Measurements from ENCODE around the gene TKTL1.
"Not testable (repeated sequence)": the region's sequence is repeated elsewhere in the genome, so short reads cannot be mapped to it uniquely, and the experiment has no call there.

TKTL1 gene, protein sequence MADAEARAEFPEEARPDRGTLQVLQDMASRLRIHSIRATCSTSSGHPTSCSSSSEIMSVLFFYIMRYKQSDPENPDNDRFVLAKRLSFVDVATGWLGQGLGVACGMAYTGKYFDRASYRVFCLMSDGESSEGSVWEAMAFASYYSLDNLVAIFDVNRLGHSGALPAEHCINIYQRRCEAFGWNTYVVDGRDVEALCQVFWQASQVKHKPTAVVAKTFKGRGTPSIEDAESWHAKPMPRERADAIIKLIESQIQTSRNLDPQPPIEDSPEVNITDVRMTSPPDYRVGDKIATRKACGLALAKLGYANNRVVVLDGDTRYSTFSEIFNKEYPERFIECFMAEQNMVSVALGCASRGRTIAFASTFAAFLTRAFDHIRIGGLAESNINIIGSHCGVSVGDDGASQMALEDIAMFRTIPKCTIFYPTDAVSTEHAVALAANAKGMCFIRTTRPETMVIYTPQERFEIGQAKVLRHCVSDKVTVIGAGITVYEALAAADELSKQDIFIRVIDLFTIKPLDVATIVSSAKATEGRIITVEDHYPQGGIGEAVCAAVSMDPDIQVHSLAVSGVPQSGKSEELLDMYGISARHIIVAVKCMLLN

DNA sequence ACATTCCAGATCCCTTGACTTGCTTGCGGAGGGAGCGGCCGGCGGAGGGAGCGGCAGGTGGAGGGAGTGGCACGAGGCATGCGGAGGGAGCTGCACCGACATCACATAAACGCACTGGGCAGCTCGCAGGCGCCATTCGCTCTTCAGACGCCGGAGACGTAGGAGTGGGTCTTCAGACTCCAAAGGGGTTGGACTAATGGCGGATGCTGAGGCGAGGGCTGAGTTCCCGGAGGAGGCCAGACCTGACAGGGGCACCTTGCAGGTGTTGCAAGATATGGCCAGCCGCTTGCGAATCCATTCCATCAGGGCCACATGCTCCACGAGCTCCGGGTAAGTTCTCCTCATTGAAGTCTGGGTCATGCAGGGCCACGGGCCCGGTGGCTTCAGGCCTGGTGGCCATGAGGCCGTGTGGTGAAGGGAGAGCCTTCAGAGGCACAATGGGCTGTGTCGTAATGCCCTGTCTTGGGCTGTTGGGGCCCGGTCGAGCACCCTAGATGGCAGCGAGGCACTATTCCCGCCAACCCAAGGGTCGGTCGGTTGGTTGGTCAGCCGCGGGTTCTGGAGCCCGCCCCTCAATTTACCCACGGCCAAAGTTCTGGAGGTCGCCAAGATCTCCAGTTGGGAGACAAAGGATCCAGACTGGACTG lies at the start of gene TKTL1:
TSS of gene TKTL1 (plus strand) at position 132 of the 647 bp plus-strand sequence. CDS start at position 197, 65 bp downstream.
- no peak for DNase-seq

DNA sequence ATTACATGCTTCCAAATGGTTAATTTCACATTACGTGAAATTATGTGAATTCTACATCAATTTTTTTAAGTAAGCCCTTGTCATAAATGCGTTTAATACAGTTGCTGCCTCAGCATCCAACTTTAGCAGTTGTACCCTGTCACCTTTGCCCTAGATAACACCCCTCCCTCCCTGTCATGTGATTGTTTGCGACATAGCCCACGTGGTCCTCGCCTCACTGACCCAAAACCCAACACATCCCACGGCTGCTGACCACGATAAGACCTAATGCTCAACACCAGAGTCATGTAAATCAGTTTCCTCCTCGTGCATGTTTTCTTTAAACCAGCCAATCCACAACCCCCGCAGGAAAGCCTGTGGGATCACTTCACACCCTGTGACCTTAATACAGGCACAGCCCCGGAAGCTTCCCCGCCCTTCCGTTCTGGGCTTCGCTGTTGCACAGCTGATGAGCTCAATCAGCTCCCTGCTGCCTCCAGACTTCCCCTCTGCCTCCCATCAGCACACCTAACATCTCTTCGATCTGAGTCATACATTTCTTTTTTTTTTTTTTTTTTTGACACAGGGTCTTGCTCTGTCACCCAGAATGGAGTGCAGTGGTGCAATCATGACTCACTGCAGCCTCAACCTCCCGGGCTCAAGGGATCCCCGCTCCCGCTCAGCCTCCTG lies 48.1 kb upstream of the TKTL1 start:
- DNase-seq, result not testable (repeated sequence)

DNA sequence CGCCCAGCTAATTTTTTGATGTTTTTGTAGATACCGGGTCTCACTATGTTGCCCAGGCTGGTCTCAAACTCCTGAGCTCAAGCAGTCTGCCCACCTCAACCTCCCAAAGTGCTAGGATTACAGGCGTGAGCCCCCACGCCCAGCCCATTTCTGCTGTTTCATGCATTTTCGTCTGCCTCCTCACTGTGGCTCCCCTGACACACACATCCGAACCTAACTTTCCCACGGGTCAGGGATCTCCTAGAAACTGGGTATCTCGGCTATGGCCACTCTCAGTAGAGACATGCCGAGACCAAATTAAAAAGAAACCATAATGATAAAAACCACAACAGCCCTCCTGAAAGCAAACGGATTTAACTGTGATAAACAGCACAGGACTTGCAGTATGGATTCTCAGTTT lies 47.5 kb upstream of the TKTL1 start:
- not testable (repeated sequence) for DNase-seq

DNA sequence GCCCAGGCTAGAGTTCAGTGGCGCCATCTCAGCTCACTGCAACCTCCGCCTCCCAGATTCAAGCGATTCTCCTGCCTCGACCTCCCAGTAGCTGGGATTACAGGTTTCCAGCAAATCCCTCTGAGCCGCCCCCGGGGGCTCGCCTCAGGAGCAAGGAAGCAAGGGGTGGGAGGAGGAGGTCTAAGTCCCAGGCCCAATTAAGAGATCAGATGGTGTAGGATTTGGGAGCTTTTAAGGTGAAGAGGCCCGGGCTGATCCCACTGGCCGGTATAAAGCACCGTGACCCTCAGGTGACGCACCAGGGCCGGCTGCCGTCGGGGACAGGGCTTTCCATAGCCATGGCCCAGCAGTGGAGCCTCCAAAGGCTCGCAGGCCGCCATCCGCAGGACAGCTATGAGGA lies 38.3 kb upstream of the TKTL1 start, which contains the start of gene OPN1MW3:
TSS of gene OPN1MW3 (plus strand) at position 301 of the 400 bp plus-strand sequence. CDS start at position 339, 38 bp downstream.
- DNase-seq, result not testable (repeated sequence)

DNA sequence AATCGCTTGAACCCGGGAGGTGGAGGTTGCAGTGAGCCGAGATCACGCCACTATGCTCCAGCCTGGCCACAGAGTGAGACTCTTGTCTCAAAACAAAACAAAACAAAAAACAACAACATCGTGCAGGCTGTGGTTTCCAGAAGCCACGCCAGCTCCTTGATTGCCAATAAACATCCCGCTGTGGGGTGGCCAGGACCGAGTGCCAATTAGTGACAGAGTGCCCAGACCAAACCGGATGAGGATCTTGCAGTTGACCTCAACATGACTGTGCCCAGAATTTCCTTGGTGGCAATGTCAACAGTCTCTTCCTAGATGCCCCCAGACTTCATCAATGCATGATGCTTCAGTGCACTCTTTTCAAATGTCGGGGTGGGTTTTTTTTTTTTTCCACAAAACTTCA lies 36.9 kb upstream of the TKTL1 start:
- DNase-seq, result not testable (repeated sequence)

DNA sequence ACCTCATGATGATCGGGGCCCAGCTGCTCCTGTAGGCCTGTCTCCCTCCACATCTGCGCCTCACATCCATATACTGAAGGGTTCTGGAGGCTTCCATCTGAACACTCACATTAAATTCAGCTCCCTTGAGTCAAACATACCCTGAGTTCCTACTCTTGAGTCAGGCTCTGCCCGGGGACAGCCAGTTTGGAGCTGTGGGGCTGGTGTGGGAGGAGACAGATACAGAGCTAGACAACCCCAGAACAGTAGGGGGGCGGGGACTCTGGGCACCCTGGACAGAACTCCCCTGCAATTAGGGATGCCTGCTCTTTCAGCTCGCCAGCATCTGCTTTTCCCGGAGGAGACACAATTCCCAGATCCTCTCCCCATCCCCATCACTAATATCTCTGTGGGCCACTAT lies 32.5 kb upstream of the TKTL1 start:
- DNase-seq, result not testable (repeated sequence)

DNA sequence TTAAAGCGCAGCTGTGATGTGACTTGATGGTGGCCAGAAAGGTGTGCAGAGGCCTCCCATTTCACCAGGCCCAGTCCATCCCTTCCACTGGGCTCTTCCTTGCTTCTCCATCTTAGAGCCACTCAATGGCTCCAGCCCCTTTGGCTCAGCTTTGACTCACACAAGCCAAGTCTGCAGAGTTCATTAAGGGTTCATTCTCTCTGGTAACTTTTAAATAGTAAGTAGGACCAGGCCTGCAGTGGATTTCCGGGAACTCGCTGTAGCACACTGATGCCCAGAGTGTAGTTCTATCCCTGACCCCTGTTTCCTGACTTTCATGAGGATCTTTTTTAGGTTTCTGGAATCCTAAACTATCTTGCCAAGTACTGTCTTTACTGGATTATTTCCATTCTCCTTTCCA lies 26.4 kb upstream of the TKTL1 start:
- DNase-seq, result not testable (repeated sequence)

DNA sequence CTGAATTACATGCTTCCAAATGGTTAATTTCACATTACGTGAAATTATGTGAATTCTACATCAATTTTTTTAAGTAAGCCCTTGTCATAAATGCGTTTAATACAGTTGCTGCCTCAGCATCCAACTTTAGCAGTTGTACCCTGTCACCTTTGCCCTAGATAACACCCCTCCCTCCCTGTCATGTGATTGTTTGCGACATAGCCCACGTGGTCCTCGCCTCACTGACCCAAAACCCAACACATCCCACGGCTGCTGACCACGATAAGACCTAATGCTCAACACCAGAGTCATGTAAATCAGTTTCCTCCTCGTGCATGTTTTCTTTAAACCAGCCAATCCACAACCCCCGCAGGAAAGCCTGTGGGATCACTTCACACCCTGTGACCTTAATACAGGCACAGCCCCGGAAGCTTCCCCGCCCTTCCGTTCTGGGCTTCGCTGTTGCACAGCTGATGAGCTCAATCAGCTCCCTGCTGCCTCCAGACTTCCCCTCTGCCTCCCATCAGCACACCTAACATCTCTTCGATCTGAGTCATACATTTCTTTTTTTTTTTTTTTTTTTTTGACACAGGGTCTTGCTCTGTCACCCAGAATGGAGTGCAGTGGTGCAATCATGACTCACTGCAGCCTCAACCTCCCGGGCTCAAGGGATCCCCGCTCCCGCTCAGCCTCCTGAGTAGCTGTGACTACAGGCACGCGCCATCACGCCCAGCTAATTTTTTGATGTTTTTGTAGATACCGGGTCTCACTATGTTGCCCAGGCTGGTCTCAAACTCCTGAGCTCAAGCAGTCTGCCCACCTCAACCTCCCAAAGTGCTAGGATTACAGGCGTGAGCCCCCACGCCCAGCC lies 10.9 kb upstream of the TKTL1 start:
- not testable (repeated sequence) for DNase-seq

DNA sequence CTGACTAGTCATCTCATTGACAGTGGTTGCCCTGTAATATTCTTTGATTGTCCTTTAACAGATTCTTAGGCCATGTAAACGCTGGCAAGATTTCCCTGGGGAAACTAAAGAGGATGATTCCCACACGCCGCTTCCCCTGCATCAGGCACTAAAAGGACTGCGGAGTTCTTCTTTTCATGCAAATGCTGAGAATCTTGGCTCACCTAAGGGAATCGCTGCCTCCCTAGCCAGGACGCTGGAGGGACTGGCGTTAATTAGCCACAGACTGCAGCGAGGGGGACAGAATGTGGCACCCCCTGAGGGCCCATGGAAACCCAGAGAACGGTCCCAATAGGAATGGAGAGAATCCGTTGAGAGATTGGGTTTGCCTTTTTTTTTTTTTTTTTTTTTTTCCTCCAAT lies 9.2 kb upstream of the TKTL1 start:
- DNase-seq, result not testable (repeated sequence)

DNA sequence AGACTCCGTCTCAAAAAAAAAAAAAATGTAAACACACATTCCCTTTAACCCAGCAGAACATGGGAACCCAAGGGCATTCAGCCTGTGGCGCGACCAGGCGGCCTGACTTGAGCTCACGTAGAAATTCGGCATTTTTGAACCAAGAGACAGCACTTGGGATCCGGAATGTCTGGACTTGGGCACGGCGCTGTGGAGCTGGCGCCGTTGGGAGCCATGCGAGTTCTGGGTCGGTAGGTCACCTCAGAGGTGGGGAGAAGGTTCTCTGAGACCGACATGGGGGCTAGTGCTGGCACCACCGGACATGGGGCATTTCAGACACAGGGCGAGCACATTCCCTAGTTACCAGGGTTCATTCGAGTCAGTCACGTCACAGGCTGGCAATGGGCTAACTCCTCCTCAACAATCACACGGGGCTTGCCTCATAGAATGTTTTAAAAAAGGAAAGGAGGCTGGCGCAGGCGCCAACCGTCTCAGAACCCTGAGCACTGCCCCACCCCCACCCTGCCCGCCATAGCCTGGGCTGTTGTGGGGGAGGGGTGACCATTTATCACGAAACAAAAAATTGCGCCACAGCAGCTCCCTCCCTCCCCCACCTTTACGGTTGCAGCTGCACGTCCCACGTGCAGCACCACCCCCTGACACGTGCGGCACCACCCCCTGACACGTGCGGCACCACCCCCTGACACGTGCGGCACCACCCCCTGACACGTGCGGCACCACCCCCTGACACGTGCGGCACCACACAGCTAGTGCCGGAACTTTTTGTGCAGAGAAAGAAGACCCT lies 612 bp upstream of the TKTL1 start, which contains the start of gene TEX28:
TSS of gene TEX28 (minus strand) at position 334 of the 784 bp plus-strand sequence. CDS start 3,007 bp downstream, outside the sequence.
- DNase-seq, result no peak

DNA sequence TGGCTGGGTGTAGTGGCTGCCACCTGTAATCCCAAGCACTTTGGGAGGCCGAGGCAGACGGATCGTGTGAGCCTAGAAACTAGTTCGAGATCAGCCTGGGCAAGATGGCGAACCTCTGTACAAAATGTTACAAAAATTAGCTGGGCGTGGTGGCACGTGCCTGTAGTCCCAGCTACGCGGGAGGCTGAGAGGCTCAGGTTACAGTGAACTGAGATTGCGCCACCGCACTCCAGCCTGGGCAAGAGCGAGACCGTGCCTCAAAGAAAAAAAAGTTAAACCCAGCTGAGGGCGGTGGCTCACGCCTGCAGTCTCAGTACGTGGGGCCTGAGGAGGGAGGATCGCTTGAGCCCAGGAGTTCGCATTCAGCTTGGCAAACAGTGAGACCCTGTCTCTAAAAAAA lies 1.1 kb downstream of the TKTL1 start:
- no peak for DNase-seq

DNA sequence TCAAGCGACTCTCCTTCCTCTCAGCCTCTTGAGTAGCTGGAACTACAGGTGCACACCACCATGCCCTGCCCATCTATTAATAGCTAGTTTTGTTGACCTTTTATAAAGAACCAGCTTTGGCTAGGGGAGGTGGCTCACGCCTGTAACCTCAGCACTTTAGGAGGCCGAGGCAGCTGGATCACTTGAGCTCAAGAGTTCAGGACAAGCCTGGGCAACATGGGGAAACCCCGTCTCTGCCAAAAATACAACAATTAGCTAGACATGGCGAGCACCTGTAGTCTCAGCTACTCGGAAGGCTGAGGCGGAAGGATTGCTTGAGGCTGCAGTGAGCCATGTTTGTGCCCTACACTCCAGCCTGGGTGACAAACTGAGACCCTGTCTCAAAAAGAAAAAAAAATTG lies 2.7 kb downstream of the TKTL1 start:
- DNase-seq, result no peak

DNA sequence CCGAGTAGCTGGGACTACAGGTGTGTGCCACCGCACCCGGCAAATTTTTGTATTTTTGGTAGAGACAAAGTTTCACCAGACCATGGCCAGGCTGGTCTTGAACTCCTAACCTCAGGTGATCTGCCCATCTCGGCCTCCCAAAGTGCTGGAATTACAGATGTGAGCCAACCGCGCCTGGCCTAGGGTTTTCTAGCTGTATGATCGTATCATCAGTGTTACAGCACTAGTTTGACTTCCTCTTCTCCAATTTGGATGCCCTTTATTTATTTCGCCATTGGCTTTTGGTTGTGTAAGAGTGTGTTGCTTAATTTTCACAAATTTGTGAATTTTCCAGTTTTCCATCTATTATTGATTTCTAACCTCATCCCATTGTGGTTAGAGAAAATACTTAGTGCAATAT lies 5.2 kb downstream of the TKTL1 start:
- DNase-seq, result no peak

DNA sequence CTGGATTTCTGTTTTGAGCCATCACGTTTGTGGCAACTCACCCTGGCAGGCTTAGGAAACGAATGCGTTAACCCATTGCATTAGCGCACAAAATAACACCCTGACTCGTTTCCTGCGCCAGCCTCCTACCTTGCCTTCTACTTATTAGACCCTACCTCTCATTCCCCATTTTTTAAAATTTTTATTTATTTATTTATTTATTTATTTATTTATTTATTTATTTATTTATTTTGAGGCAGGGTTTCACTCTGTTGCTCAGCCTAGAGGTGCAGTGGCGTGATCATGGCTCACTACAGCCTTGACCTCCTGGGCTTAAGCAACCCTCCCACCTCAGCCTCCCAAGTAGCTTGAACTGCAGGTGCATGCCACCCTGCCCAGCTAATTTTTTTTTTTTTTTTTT lies 7.4 kb downstream of the TKTL1 start:
- DNase-seq, result not testable (repeated sequence)

DNA sequence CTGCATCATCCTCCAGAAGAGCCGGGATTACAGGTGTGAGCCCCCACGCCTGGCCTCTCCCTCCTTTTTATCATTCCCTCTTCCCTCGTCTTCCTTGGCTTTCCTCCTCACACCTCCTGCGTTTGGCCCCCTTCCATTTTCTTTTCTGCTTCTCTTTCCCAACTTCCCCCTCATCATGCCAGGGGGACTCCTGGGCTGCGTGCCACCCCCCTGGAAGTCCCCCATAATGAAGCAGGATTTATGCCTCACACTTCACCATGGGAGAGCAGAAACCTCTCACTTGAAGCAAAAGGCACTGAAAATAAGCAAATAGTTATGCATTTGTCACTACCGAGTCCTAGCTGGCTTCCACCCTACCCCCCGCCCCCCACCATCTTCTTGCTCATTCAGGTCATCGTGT lies 7.9 kb downstream of the TKTL1 start:
- no peak for DNase-seq

DNA sequence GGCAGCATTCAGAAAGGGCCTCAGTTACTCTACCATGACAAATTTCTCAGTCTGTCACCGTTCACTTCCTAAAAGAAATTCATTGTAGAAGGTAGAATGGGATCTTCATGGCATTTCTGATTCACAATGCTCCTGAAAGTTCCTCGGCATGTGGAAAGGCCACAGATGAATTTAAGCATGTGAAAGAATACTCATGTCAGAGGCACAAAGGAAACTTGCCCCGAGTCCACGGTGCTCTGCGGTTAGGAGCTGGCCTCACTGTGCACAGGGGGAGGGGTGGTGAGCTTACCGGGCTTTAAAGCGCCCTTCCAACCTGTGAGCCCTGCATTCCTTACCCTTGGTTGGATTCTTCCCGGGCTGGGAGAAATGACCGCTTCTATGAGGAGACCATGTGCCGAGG lies 9.3 kb downstream of the TKTL1 start:
- no peak for DNase-seq

DNA sequence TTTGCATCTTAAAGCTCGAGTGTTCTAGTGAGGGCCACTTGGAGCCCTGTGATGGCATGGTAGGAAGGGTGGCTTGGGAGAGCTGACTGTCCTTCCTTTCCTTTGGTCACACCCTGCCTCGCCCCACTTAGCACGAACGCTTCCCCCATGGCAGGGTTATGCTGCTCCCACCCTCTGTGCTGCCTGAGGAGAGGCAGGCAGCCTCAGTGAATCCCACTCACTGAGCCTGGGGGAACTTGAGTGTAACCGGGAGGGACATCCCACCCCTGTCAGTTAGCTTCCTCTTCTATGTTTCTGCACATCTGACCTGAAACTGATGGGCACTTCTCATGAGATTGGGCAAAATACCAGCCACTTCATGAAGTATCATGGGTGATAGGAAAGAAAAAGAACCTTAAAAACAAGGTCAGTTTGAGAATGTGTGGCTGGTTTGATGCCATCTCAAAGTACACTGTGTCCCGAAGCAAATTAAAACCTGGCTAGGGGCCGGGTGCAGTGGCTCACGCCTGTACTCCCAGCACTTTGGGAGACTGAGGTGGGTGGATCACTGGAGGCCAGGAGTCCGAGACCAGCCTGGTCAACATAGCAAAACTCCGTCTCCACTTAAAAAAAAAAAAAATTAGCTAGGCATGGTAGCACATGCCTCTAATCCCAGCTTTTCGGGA lies 10.1 kb downstream of the TKTL1 start:
- no peak for DNase-seq

DNA sequence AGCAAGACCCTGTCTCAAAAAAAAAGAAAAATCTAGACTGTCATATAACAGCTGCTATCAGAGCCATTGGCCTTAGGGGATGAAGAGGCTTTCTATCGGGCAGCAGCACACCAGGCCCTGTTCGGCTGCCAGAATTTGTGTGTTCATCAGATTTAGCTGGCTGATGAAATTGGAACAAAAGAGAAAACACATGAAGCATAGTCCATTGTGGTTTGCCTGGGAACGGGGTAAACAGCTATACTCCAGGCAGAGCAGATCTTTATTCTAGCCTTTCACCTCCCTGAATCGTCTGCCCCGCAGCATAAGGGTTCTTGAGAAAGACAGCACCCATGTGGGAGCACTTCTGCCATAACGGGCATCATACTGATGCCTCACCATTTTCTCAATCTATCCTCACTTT lies 11.6 kb downstream of the TKTL1 start:
- DNase-seq, result no peak

DNA sequence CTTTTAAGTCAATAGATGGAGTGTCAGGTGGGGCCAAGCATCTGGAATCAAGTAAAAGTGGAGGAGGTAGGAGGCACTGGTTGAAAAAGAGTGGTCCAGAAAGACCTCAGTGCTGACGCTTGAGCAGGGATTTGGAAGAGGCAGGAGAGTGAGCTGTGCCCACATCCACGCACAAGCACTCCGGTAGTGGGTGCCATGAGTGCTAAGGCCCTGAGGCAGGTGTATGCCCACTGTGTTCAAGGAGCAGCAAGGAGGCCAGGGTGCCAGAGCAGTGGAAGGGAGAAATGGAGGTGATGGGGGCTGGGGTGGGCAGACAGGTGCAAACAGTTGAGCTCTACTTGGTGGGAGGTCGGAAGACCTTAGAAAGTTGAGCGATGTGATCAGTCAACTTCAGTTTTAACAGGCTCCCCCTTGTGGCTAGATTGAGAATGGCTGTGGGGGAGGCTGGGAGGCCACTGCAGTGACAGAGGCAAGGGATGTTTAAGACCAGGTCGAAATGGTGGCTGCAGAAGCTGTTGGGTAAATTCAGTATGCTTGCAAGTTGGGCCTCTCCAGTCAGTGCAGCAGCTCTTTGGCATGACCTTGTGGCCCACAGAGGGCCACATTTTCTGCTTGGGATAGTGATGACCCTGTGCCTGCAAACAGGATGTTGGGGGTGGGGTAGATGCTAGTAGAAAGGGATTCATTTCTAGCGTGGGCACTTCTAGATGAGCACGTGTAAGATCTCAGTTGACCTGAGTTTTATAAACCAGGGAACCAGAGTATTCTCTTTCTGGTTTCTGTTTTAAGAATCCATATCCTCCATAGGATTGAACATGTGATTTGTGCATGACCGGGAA lies 12.7 kb downstream of the TKTL1 start:
- DNase-seq, result no peak

All from NCI-H2107 (cell line).